ENCODE results near the gene CCDC43.
"Not testable (repeated sequence)": the region's sequence is repeated elsewhere in the genome, so short reads cannot be mapped to it uniquely, and the experiment has no call there.

The CCDC43 gene, protein sequence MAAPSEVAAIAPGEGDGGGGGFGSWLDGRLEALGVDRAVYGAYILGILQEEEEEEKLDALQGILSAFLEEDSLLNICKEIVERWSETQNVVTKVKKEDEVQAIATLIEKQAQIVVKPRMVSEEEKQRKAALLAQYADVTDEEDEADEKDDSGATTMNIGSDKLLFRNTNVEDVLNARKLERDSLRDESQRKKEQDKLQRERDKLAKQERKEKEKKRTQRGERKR

DNA sequence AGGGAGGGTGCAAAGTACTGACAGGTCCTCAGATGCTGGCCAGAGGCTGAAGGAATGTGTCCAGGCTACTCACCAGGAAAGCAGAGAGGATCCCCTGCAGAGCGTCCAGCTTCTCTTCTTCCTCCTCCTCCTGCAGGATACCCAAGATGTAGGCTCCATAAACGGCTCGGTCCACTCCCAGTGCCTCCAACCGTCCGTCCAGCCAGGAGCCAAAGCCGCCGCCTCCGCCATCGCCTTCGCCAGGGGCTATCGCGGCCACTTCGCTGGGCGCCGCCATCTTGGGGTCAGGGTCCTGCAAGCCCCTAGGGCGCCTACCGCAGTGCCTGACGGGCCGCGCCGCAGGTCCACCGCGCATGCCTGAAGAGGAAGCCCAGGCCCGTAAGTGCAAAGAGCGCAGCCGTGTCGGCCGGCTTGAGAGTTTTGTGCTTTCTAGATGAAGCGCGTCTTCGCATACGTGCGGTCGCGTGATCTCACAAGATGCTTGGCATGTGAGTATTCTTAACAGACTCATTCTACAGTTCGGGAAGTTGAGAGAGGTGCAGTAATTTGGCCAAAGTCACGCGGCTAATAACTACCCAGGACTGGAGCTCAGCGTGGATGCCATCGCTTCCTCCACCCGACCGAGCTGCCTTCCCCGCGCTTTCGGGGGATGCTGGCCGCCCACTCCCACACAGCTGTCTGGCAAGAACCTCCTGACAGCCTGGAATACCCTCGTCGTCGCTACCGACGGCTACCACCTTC, at the start of gene CCDC43:
TSS of gene CCDC43 (minus strand) at position 300 of the 741 bp plus-strand sequence. CDS start at position 277, 23 bp downstream.
- peak; percentile 89 for DNase-seq (ENCODE audit: low read depth)

DNA sequence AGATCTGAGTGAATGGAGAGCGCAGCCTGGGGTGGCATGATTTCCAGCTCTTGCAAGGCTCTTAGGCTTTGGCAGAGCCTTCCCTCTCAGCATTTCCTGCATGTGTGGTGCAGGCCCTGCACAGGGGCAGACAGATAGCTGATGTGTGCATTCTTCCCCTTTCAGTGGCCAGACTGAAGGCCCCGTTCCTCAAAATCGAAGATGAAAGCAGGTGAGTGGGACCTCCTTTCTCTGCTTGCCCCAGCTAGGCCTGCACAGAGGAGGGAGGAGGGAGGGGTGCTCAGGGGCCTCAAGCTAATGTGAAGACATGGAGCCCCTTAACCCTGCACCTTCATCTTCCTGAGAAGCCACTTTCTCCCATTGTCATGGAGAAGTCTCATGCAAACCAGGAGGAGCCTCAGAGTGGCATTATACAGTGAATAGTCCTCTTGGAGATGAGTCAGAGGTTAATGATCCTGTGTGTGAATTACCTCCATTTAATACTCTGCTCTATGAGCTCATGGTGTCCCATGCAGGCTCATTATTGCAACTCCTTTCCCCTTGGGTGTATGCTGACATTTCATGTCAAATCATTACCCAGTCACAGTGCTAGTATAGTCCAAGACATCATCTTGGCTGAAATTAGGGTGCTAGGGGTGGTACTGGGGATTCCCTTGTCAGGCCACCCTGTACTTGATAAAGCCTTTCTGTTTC, 48.8 kb upstream of the CCDC43 start:
- DNase-seq (ENCODE audit: low read depth) = no peak

DNA sequence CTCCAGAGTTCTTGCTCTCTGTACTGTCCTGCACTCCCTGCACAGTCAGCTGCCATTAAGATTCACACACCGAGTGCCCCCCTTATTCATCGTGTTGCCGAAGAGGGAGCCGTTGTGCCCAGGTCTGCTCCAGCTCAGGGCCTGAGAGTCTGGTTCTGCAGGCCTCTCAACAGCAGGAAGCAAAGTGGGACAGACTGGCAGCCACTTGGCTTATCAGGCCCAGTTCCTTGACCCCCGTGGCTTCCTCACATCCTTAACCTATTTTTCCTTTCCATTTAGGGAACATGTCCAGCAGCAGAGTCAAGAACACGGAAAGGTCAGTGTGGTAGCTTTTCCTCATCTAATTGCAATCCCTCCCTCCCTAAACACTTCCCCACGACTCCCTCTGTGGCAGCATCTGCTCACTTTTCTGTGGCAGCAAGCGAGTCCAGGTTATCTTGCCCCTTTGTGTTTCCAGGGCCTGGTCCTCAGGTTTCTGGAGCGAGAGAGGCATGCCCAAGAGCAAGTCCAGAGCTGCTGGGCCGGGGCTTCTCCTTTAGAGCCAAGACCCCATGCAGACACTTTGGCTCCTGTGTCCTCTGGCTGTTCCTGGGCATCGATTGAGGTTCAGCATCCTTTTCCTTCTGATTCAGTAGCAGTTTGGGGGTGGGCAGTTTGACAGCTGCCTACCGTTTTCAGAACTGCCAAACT, 47.1 kb upstream of the CCDC43 start:
- DNase-seq (ENCODE audit: low read depth) = no peak

DNA sequence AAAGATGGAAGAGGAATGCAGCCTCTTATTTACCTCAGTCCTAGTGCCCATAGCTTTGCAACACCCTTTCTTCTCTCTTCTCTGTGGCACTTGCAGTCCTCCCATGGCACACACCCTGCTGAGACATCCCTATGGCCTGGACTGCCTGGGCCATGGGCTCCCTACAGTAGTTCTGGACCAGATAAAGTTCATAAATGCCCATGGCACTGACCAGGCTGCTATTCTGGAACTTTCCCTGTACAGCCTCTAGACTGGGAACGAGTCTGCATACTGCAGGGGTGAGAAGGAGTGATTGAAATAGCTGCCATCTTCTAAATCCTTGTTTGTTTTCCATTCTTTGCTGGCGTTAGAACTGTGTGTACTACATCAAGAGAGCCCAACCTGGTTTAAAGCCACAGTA, 44.7 kb upstream of the CCDC43 start:
- no peak for DNase-seq (ENCODE audit: low read depth)

DNA sequence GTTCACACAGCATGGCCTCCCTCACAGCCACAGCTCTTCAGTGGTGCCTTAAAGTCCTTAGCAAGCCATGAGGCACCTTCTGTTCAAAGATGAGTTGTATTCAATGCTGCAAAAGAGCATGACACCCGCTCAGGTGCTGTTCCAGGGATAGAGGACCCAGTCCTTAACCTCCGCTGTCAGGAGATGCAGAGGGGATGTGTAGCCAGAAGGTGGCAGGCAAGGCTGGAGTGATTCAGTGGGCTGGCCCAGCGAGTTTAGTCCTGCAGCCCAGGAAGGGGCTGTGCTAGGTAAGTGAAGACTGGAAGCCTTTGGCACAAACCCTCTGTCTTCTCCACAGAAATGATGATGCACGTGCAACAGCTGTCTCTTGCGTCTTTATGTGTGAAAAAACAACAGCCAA, 44.2 kb upstream of the CCDC43 start:
- DNase-seq (ENCODE audit: low read depth) = no peak

DNA sequence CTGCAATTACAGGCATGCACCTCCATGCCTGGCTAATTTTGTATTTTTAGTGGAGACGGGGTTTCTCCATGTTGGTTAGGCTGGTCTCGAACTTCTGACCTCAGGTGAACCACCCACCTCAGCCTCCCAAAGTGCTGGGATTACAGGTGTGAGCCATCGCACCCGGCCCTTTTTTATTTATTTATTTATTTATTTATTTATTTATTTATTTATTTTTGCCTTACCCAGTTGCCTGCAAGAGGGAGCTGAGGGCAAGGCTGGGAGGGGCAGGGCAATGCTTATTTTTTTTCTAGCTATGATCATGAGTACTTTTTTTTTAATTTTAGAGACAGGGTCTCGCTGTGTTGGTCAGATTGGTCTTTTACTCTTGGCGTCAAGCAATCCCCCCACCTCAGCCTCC, 36.5 kb upstream of the CCDC43 start:
- not testable (repeated sequence) for DNase-seq (ENCODE audit: low read depth)

DNA sequence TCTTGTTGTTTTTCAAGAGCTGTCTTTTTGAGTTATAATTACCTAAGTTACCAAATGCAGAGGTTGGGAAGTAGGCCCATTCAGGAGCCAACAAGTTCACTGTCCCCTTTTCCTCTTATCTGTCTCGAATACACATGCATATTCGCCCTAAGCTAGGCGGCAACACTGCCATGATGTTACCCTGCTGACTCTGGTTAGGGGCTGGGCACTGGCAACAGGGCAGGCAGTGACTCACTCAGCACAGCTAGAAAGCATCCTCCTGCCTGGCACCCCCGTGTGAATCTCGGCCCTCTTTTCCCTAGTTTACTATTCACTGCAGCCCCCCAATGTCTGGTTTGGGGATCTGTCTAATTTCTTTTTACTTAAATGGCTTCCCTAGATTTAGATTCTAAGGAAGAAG, 32.7 kb upstream of the CCDC43 start:
- no peak for DNase-seq (ENCODE audit: low read depth)

DNA sequence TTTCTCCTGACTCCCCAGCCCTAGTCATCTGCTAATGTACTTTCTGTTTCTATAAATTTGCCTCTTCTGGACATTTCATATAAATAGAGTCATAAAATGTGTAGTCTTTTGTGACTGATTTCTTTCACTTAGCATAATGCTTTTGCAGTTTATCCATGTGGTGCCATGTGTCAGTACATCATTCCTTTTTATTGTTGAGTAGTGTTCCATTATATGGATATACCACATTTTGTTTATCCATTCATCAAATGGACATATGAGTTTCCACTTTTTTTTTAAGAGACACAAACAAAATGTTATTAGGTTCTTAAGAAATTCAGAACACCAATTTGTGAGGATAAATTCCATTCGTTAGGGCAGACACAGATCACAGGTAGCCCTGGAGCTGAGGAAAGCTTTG, 29.9 kb upstream of the CCDC43 start:
- no peak for DNase-seq (ENCODE audit: low read depth)

DNA sequence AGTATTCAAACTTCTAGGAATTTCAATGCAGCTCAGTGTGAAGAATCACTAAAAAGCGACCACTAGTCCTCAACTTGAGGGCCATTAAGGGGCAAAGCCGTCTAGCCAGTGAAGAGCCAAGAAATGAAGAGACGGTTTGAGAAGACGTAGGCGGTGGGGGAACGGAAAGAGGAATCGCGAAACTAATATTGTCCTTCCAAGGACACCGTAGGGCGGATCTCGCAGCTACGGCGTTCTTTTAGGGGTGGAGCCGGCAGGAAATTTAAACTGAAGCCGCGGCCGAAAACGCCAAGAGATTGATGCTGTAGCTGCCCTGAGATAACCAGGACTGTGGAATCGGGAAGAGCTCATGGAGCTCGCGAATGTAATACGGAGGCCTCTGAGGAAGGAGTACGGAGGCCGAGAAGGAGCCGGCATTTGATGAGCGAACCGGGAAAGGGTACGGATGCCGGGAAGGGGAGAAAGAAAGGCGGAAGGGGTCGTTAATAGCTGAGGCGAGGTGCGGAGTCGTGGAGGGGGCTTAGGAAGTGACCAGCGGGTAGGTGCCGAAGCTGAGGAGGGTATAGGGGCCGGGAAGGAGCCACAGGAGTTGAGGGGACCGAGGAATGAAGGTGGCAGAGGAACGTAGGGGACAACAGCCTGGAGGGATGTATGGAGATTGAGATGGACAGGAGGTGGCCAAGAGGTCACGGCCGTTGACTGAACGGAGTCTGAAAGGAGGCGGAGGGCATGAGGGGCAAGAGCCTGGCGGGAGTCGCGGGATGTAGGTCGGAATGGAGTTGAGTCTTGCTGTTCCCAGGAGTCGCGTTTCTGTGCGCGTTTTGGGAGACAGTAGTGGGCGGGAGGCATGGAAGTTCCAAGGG, 19.1 kb upstream of the CCDC43 start, which contains the start of gene DBF4B:
TSS of gene DBF4B (plus strand) at position 265 of the 863 bp plus-strand sequence. CDS start at position 421, 156 bp downstream.
- DNase-seq (ENCODE audit: low read depth) = peak; percentile 81

DNA sequence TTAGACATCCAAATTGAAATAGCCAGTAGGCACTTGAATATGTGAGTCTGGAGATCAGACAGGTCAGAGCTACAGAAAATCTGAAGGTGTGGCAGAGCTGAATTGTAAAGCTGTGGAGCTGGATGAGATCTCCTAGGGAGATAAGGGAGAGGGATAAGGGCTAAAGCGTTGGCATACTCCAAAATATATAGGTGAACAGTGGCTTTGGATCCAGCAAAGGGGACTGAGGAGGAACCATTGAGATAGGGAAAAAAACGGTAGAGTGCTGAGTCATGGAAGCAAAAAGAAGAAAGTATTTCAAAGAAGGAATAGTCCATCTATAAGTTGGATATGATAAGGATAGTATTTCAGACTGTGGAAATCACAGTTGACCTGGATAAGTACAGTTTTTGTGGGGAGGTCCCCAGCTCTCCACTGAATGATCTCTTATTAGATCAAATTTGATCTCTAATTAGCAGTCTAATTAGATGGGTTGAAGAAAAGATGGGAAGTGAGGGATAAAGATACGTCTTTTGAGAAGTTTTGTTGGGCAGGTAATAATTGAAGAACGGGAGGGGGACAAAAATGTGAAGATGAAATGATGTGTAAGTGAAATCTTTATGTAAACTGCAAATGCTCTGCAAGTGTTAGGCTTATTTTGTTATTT, 18.3 kb upstream of the CCDC43 start:
- DNase-seq (ENCODE audit: low read depth) = no peak

DNA sequence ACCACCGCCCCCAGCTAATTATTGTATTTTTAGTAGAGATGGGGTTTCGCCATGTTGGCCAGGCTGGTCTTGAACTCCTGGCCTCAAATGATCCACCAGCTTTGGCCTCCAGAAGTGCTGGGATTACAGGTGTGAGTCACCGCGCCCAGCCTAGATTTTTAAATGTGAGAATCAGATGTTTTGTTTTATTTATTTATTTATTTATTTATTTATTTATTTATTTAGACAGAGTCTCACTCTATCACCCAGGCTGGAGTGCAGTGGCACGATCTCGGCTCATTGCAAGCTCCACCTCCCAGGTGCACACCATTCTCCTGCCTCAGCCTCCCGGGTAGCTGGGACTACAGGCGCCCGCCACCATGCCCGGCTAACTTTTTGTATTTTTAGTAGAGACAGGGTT, 10.7 kb upstream of the CCDC43 start:
- not testable (repeated sequence) for DNase-seq (ENCODE audit: low read depth)

DNA sequence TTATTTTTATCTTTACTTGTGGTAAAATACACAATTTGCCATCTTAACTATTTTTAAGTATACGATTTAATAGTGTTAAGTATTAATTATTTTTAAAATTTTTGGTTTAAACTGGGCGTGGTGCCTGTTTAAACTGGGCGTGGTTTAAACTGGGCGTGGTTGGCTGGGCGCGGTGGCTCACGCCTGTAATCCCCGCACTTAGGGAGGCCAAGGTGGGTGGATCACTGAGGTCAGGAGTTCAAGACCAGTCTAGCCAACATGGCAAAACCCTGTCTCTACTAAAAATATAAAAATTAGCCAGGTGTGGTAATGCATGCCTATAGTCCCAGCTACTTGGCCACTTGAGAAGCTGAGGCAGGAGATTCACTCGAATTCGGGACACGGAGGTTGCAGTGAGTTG, 4.0 kb upstream of the CCDC43 start:
- no peak for DNase-seq (ENCODE audit: low read depth)

DNA sequence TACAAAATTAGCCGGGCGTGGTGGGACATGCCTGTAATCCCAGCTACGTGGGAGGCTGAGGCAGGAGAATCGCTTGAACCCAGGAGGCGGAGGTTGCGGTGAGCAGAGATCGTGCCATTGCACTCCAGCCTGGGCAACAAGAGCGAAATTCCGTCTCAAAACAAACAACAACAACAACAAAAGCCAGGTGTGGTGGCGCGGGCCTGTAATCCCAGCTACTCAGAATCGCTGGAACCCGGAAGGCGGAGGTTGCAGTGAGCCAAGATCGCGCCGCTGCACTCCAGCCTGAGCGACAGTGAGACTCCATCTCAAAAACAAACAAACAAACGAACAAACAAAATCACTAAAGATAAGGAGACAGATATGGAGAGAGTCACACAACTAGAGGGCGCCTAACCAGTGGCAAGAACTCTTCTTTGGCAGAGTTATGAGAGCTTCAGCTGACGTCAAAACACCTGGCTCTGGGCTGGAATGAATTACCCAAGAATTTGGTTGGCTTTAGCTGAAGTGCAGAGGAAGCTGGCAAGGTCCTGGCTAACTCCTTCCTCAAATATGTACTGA, 1.2 kb upstream of the CCDC43 start:
- DNase-seq (ENCODE audit: low read depth) = not testable (repeated sequence)

DNA sequence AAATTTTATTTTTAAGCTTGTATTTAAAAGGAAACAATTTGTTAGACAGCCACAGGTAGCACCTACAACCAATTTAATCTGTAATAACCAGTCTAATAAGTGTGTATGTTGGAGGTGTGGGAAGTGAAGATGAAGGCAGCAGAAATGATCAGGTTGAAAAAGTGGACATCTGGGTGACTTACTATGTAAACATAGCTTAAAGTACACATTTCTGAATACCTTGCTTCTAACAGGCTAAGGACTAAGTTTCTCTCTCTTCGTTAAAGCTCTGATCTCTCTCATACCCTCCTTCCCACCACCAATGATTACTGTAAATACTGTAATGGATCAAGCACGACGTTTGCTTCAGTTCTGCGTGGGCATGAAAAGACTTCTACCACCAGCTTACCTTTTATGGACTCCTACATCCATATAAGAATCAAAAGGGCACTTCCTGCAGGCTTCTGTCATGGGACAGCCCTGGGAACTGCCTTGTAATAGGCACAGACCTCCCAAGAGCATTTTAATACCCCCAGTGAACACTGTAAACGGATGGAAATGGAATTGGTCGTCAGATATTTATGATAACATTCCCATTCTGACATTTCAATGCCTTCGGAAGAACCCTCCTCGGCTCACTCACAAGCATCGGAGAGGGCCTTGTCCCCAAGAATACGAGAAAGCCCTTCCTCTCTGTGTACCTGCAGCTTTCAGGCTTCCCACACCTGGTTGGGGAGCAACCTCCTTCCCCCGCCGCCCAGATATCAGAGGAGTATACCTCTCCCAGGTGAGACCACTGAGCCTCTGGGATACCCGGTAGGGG, 700 bp downstream of the CCDC43 start:
- no peak for DNase-seq (ENCODE audit: low read depth)

DNA sequence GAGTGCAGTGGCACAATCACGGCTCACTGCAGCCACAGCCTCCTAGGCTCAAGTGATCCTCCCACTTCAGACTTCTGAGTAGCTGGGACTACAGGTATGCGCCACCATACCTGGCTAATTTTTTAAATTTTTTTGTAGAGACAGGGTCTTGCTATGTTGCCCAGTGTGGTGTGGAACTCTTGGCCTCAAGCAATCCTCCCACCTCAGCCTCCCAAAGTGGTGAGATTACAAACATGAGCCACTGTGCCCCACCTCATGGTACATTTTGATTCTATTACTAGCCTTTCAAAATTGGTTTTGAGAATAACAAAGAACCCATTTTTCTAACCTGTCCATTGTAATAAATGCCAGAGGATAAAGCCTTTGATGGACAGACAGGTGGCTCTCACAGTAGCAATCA, 1.4 kb downstream of the CCDC43 start:
- DNase-seq (ENCODE audit: low read depth) = no peak

DNA sequence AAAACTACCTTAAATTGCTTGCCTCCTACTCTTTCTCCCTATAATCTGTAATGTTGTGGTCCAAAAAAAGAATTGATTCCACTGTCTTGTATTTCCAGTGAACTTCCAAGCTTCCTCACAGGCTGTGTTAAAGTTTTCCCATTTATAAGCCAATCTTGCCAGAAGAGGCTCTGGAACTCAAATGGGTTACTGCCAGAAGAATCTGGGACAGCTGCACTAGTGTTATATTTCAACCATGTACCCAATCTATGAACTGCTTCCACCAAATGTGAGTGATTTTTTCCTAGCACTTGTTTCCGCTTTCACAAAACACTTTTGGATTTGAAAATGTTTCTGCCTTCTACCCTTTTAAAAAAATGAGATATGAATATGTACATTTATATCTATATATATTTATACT, 1.8 kb downstream of the CCDC43 start:
- DNase-seq (ENCODE audit: low read depth) = no peak

DNA sequence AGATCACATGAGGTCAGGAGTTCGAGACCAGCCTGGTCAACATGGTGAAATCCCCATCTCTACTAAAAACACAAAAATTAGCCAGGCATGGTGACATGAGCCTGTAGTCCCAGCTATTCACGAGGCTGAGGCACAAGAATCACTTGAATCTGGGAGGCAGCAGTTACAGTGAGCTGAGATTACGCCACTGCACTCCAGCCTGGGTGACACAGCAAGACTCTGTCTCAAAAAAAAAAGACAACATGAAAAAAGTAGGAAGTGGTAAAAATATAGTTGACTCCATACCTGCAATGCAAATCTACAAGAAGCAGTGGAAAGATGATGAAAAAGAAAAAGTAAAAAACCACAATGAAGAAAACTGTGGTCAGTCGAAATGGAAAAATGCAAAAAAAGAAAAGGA, 6.3 kb downstream of the CCDC43 start:
- DNase-seq (ENCODE audit: low read depth) = not testable (repeated sequence)

DNA sequence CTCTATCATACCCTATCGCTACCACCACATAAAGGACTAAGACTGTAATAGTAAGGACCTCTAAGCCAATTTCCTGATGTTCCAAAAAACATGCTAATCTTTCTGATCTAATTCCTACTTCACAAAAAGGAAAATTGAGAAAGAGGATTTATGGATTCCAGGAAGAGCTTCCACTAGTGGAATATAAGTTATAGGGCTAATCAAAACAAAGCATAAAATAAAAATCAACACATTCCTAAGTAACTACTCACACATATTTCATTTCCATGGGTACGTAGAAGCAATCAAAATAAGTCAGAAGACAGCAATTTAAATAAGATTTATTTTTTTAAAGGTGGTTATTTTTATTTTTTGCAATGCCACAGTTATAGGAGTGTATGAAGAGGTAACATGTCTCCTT, 12.4 kb downstream of the CCDC43 start:
- no peak for DNase-seq (ENCODE audit: low read depth)

DNA sequence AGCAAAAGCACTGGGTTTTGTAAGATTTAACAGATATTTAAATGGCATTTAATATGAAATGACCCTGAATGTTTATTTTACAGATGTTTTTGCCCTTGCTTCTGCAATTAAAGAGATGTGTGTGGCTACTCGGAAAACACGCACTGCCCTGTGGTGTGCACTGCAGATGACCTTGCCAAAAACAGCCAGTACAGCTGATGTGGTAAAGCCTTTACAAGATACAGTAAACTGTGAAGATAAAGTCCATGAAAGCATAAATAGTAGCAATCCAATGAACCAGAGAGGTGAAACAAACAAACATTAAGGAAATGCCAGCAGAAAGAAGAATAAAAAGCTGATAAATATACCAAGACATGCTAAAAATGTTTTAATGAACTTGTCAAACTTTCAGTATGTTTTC, 15.7 kb downstream of the CCDC43 start:
- no peak for DNase-seq (ENCODE audit: low read depth)

Data from activated T-cell treated with anti-CD3 and anti-CD28 coated beads for 24 hours (primary cell).